ENCODE data around the gene WDR20.

Gene WDR20

DNA sequence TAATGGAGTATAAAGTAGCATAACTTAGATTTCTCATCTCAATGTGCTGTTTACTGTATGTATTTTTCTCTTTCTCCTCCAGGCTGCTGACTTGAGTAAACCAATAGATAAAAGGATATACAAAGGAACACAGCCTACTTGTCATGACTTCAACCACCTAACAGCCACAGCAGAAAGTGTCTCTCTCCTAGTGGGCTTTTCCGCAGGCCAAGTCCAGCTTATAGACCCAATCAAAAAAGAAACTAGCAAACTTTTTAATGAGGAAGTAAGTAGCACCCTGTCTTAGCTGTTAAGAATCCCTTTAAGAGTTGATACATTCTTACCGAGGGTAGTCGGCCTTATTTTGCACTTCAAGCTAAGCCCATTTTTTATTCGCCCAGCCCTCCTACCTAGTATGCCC, 55.2 kb downstream of the WDR20 start:
- Mint-ChIP-seq H3K4me1 (peaks cover 52% of the 10 kb centered on the region), H3K36me3 (peaks cover 39% of the 10 kb centered on the region), H3K4me3 (no peak overlapping the region), H3K27me3 (no peaks in the 10 kb centered on the region), H3K9me3 (no peaks in the 10 kb centered on the region), H3K27ac (peak overlapping the region; percentile 37)
- no peak for ATAC-seq

DNA sequence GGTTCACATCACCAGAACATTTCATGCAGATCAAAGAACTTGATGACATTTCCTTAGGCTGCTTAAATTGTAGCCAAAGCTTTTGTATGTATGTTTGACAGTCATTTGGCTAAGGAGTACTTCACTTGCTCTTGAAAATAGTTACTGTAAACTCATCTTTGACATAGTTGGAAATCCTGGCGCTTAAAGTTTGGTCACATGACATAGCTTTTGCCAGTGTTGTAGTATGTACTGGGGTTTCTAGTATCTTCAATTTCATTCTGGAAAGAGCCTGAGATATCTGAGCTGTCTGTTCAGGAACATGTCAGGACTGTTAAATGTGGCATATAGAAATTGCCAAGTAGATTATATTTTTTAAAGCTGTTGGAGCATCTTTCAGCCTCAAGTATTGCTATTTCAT, 55.7 kb downstream of the WDR20 start:
- Mint-ChIP-seq H3K9me3 (no peaks in the 10 kb centered on the region), H3K4me3 (no peak overlapping the region), H3K27ac (no peak overlapping the region), H3K36me3 (peaks cover 40% of the 10 kb centered on the region), H3K27me3 (no peaks in the 10 kb centered on the region), H3K4me1 (peaks cover 53% of the 10 kb centered on the region)
- ATAC-seq, result no peak

DNA sequence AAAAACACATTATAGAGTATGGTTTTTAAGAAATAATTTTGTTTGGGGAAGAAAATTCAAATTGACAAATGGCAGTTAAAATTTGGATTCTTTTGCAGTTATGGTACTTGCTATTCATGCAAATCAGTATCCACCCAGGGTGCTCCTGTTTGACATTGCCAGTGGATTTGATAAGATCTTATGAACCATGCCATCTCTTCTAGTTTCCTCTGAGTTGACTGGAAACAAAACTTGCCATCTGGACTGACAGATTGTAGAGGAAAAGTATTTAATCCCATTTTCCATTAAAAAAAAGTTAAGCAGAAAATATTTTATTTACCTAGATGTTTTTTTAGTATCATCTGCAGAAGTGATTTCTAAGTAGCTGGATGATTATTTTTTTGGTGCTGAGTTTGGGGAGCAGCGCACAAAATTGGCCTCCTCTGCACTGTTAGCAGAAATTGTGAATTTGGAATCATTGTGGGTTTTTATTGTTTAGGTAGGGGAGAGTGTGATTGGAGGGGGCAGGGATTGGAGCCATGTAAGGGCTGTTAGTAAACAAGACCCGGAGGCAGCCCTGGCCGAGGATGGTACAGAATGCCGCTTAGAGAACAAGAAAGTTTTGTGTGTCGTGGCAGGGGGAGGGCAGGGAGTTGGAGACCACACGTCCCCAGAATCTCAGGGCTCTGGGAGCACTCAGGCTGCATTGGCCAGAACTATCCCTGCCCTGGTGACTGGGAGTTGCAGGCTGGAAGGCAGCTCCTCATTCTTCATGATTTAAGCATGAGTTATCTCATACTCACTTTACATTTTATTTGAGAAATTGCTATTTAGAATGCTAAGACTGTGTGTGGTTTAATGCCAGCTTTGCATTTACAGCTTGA, 56.6 kb downstream of the WDR20 start:
- Mint-ChIP-seq H3K27me3 (no peaks in the 10 kb centered on the region), H3K4me3 (no peak overlapping the region), H3K36me3 (peaks cover 48% of the 10 kb centered on the region), H3K4me1 (peaks cover 53% of the 10 kb centered on the region), H3K27ac (no peak overlapping the region), H3K9me3 (no peaks in the 10 kb centered on the region)
- no peak for ATAC-seq

DNA sequence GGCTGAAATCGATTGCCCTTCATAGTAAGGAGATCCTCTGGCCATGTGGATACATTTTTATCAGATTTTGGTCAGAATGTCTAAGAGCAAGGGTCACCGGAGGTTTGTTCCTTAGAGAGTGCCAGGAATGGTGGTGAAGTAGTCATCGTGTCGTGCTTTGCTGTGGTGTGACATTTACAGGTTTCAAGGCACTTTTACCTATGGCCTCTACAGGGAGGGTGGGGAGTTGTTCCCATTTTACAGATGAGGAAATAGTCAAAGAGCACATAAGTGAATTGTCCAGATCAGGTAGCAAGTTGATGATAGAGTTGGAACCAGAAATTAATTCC, 57.2 kb downstream of the WDR20 start:
- Mint-ChIP-seq H3K4me1 (peaks cover 53% of the 10 kb centered on the region), H3K9me3 (no peaks in the 10 kb centered on the region), H3K4me3 (no peak overlapping the region), H3K36me3 (peaks cover 52% of the 10 kb centered on the region), H3K27ac (no peak overlapping the region), H3K27me3 (no peaks in the 10 kb centered on the region)
- no peak for ATAC-seq

DNA sequence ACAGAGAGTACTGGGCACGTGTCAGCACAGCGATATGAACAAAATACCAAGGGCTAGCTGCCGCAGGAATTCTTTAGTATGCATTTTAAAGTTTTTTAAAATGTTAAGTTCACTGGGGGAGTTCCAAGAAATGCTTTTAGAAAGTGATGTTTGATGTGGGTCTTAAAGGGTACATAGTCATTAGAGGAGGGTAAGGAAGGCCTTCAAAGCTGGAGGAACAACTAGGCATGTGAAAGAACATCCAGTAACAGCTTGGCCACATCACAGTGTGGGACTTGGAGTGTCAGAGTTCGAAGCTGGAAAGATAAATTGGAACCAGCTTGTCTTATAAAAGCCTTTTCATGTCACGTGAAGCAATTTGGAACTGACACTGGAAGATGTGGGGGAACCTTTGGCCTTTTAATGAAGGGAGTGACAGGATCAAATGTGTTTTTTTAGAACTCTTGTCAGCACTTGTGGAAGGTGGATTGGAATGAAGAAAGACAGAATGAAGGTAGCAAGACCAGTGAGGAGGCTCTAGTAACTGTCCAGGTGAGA, 57.7 kb downstream of the WDR20 start:
- peaks cover 52% of the 10 kb centered on the region for H3K36me3 Mint-ChIP-seq

DNA sequence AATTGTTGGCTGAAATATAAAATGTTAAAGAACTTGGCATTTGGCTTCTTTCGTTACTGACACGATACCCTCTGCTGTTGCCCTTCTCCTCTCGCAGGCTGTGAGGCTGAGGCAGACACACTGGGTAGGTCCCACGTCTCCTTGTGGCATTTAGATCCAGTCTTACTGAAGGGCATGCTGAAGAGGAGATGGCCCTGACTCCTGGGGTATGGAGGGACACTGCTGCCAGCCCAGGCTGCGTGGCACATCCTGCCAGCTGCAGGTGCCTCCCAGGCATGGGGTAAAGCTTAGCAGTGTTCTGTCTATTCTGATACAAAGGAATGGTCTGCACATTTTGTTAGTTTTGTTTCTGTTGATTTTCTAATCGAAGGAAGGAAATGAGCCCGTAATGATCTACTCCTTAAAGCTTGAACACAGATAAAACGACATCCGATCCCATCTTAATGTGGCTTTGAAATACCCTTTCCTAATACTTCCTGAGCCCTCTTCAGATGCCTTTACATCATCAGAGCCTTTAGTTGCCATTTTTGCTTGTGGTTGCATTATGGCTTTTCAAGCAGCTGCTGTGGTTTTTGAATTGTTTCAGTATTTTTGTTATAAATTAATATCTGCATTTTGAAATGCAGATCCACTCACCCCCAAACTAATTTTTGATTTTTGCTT, 61.1 kb downstream of the WDR20 start:
- H3K36me3 Mint-ChIP-seq, result peaks cover 66% of the 10 kb centered on the region
- no peak for ATAC-seq
- H3K27me3 Mint-ChIP-seq, result no peaks in the 10 kb centered on the region
- H3K9me3 Mint-ChIP-seq, result no peaks in the 10 kb centered on the region
- H3K4me3 Mint-ChIP-seq, result no peak overlapping the region
- H3K27ac Mint-ChIP-seq, result peak overlapping the region; percentile 54
- H3K4me1 Mint-ChIP-seq, result peaks cover 37% of the 10 kb centered on the region

More for the DNA sequence above, 57.7 kb downstream of the WDR20 start:
- H3K27me3 Mint-ChIP-seq, result no peaks in the 10 kb centered on the region
- no peak for ATAC-seq
- H3K4me1 Mint-ChIP-seq, result peaks cover 56% of the 10 kb centered on the region
- no peaks in the 10 kb centered on the region for H3K9me3 Mint-ChIP-seq
- no peak overlapping the region for H3K4me3 Mint-ChIP-seq
- no peak overlapping the region for H3K27ac Mint-ChIP-seq

DNA sequence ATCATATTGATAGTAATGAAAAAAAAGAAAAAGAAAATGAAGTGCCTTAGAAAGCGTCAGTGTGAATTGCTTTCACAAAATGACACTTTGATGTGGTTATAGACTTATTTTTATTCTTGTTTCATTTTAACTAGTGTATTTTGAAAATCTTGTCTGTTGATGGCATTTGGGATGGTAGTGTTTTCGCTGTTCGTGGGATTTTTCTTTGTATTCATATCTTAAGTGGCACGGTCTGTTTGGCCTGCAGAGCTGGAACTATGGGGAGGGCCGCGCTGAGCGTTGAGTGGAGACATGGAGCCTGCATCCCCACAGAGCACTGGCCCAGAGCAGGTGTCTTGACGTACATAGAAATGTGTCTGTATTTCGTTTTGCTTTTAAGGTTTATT, 61.6 kb downstream of the WDR20 start:
- ATAC-seq, result no peak
- peak overlapping the region; percentile 54 for H3K27ac Mint-ChIP-seq
- peaks cover 37% of the 10 kb centered on the region for H3K4me1 Mint-ChIP-seq
- no peaks in the 10 kb centered on the region for H3K27me3 Mint-ChIP-seq
- H3K9me3 Mint-ChIP-seq, result no peaks in the 10 kb centered on the region
- H3K36me3 Mint-ChIP-seq, result peaks cover 66% of the 10 kb centered on the region
- H3K4me3 Mint-ChIP-seq, result no peak overlapping the region

DNA sequence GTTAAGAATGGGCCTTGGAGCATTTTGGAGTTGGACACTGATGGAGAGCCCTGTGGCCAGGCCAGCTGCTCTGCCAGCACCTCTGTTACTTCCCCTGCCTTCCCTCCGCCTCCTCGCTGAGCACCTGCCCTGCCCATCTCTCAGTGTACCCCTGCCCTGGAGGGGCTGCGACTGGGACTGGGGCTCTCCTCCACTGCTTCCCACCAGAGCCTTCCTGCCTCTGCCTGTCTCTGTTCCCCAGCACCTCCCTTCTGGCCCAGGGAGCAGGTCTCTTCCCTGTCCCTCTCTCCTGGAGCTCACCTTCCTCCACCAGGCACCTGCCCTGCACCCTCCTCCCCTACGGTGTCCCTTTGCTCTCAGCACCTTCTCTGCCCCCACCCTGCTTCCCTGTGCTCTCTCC, 62.1 kb downstream of the WDR20 start:
- peak overlapping the region; percentile 54 for H3K27ac Mint-ChIP-seq
- no peak overlapping the region for H3K4me3 Mint-ChIP-seq
- no peaks in the 10 kb centered on the region for H3K9me3 Mint-ChIP-seq
- H3K36me3 Mint-ChIP-seq, result peaks cover 68% of the 10 kb centered on the region
- peaks cover 37% of the 10 kb centered on the region for H3K4me1 Mint-ChIP-seq
- no peaks in the 10 kb centered on the region for H3K27me3 Mint-ChIP-seq
- no peak for ATAC-seq

DNA sequence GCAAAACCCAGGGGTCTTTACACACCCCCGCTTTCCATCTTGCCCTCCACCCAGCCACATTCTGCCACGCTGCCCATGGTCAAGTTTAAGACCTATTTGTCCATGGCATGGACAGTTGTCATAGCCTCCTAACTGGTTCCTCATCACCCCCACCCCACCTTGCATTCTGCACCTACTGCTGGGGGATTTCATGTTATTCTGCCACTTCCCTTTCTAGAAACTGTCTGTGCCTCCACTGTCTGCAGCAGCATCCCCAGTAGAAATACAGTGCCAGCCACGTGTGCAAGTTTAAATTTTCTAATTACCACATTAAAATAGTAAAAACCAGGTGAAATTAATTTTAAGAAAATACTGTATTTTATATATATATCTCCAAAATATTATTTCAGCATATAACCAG, 63.2 kb downstream of the WDR20 start:
- Mint-ChIP-seq H3K27me3 (no peaks in the 10 kb centered on the region), H3K9me3 (no peaks in the 10 kb centered on the region), H3K36me3 (peaks cover 69% of the 10 kb centered on the region), H3K4me1 (peaks cover 37% of the 10 kb centered on the region), H3K27ac (no peak overlapping the region), H3K4me3 (no peak overlapping the region)
- ATAC-seq, result no peak

DNA sequence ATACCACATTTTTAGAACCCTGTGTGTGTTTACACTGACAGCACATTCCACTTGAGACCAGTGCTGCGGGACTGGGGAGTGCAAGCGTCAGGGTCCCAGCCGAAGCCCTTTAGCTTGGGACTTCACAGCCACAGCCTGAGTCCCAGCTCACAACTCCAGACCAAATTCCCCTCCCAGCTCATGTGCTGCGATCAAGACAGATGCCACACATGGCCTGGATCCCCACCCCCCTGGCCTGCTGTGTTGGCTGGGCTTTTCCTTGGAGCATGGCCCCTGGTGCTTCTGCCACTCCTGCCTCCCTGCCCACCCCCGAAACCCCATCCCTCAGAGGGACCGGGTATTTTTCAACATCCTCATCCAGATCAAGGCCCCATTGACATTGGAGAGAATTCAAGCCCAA, 63.7 kb downstream of the WDR20 start:
- Mint-ChIP-seq H3K27ac (no peak overlapping the region), H3K27me3 (no peaks in the 10 kb centered on the region), H3K9me3 (no peaks in the 10 kb centered on the region), H3K4me1 (peaks cover 37% of the 10 kb centered on the region), H3K36me3 (peaks cover 68% of the 10 kb centered on the region), H3K4me3 (no peak overlapping the region)
- ATAC-seq, result no peak

DNA sequence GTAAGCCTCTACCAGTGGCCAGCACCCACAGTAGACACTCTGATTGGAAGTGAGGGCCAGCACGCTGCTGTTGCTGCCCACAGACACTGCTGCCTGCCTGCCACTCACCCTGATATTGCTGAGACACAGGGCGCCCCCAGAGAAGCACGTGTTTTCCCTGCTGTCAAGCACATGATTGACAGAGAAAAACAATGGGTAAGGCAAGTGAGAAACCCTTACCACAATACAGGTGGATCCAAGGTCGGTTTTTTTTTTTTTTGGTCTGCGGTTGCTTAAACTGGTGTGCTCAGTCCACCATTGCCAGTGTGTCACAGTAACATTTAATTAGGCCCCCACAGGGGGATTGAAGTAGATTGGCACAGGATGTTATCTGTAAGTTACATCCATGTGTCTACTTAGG, 65.9 kb downstream of the WDR20 start:
- ATAC-seq, result no peak
- H3K4me3 Mint-ChIP-seq, result no peak overlapping the region
- no peak overlapping the region for H3K27ac Mint-ChIP-seq
- H3K4me1 Mint-ChIP-seq, result peaks cover 27% of the 10 kb centered on the region
- H3K9me3 Mint-ChIP-seq, result no peaks in the 10 kb centered on the region
- no peaks in the 10 kb centered on the region for H3K27me3 Mint-ChIP-seq
- peaks cover 67% of the 10 kb centered on the region for H3K36me3 Mint-ChIP-seq

DNA sequence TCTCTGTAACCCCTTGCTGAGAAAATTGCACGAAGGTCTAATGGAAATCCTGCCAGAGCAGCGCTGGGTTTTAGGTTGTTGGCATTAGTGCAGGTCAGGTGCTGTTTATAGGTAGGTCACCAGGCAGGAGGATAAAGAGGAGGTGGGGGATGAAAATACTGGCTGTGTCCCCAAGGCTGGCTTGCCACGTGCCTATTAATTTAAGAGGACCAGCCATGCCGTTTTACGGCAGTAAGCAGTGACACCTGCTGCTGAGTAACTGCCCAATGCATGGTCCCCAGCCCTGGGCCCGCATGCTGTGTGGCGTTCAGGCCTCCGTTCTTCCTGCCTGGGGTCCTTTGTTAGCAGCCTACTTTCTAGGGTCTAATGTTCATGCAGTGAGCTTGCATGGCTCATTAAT, 67.2 kb downstream of the WDR20 start:
- Mint-ChIP-seq H3K4me1 (peaks cover 14% of the 10 kb centered on the region), H3K4me3 (no peak overlapping the region), H3K27ac (no peak overlapping the region), H3K9me3 (no peaks in the 10 kb centered on the region), H3K36me3 (peaks cover 57% of the 10 kb centered on the region), H3K27me3 (no peaks in the 10 kb centered on the region)
- ATAC-seq, result no peak

DNA sequence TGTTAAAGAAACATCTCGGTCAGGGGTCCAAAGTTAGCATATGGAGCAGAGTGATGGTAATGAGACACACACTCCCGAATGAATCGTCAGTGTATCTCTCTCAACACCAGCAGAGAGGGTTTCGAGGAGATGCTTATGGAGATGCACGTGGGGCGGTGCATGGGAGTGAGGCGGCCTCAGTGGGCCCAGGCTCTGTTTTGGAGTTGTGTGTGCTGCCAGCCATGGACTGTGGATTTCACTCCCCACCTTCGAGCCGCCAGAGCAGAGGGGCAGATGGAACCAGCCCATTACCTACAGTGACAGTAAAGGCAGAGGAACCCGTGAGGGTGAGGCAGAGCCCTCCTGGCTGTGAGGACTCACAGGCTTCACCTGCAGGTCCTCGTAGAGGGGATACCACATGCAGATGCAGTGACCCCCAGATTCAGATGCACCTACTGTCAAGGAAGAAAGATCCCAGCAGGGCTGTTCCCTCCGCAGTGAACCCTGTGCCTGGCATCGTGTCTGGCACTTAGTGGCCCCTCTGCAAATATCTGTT, 68.2 kb downstream of the WDR20 start:
- Mint-ChIP-seq H3K9me3 (no peaks in the 10 kb centered on the region), H3K4me1 (peaks cover 4% of the 10 kb centered on the region), H3K27me3 (no peaks in the 10 kb centered on the region), H3K4me3 (no peak overlapping the region), H3K27ac (no peak overlapping the region), H3K36me3 (peaks cover 57% of the 10 kb centered on the region)
- ATAC-seq, result no peak

DNA sequence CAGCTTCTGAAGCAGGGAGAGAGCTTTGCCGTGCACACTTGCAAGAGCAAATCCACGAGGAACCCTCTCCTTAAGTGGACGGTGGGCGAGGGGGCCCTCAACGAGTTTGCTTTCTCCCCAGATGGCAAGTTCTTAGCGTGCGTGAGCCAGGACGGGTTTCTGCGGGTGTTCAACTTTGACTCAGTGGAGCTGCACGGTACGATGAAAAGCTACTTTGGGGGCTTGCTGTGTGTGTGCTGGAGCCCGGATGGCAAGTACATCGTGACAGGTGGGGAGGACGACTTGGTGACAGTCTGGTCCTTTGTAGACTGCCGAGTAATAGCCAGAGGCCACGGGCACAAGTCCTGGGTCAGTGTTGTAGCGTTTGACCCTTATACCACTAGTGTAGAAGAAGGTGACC, 69.0 kb downstream of the WDR20 start:
- H3K4me3 Mint-ChIP-seq, result no peak overlapping the region
- H3K27ac Mint-ChIP-seq, result no peak overlapping the region
- no peaks in the 10 kb centered on the region for H3K4me1 Mint-ChIP-seq
- H3K36me3 Mint-ChIP-seq, result peaks cover 60% of the 10 kb centered on the region
- no peaks in the 10 kb centered on the region for H3K9me3 Mint-ChIP-seq
- ATAC-seq, result no peak
- H3K27me3 Mint-ChIP-seq, result no peaks in the 10 kb centered on the region

DNA sequence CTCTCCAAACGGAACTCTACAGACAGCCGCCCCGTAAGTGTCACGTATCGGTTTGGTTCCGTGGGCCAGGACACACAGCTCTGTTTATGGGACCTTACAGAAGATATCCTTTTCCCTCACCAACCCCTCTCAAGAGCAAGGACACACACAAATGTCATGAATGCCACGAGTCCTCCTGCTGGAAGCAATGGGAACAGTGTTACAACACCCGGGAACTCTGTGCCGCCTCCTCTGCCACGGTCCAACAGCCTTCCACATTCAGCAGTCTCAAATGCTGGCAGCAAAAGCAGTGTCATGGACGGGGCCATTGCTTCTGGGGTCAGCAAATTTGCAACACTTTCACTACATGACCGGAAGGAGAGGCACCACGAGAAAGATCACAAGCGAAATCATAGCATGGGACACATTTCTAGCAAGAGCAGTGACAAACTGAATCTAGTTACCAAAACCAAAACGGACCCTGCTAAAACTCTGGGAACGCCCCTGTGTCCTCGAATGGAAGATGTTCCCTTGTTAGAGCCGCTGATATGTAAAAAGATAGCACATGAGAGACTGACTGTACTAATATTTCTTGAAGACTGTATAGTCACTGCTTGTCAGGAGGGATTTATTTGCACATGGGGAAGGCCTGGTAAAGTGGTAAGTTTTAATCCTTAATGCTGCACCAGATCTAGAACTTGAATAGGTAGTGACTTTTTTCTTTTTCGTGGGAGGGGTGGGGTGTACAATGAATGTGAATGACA, 69.7 kb downstream of the WDR20 start:
- no peak for ATAC-seq
- Mint-ChIP-seq H3K4me3 (no peak overlapping the region), H3K4me1 (no peaks in the 10 kb centered on the region), H3K9me3 (no peaks in the 10 kb centered on the region), H3K27ac (no peak overlapping the region), H3K36me3 (peaks cover 56% of the 10 kb centered on the region), H3K27me3 (no peaks in the 10 kb centered on the region)

Data from stimulated activated memory B cell treated with anti-CD40 and anti-IgM and Interleukin-4, amounts not matched to agents 10 μg/mL and 1 μg/mL and 100 μg/mL, for 72 hours (primary cell).